ENCODE results near the gene HTR3B.

HTR3B gene

GRCh38 chr11:113949891-113950290 is 45.3 kb downstream of the HTR3B start:
- peaks cover 41% of the 10 kb centered on the region for H3K4me1 ChIP-seq (ENCODE audit: control insufficient read depth, low read length)
- H4K20me1 ChIP-seq (ENCODE audit: control insufficient read depth, insufficient read depth, low read depth, low read length): no peaks in the 10 kb centered on the region
- H3K27ac ChIP-seq (ENCODE audit: low read depth, low read length): no peak overlapping the region
- H3K9me3 ChIP-seq (ENCODE audit: control insufficient read depth, insufficient read depth, low read length): no peaks in the 10 kb centered on the region
- H3K36me3 ChIP-seq (ENCODE audit: control insufficient read depth, low read length): no peaks in the 10 kb centered on the region
- no peaks in the 10 kb centered on the region for H3K79me2 ChIP-seq (ENCODE audit: control insufficient read depth, low read length)
- peaks cover 8% of the 10 kb centered on the region; the same call in 1 of the 2 replicates for H3K27me3 ChIP-seq (ENCODE audit: control insufficient read depth, low read length)
- no peaks in the 10 kb centered on the region for H3K9me2 ChIP-seq (replicated peaks; ENCODE audit: control insufficient read depth, low read length)
- no peak overlapping the region for H3K4me2 ChIP-seq (ENCODE audit: low read length)
- no peaks in the 10 kb centered on the region for H3F3A ChIP-seq (ENCODE audit: control insufficient read depth, insufficient read depth)
- no peak overlapping the region for H3K4me3 ChIP-seq (ENCODE audit: low read length)
- TF ChIP-seq EZH2phosphoT487 (IDR thresholded peaks at IDR 0.05; ENCODE audit: borderline replicate concordance, low read length) (no peak), CTCF (IDR thresholded peaks at IDR 0.05; ENCODE audit: low read depth, low read length, poor library complexity, severe bottlenecking) (no peak)

GRCh38 chr11:113951537-113951936 is 46.9 kb downstream of the HTR3B start:
- Histone ChIP-seq H3K36me3 (ENCODE audit: control insufficient read depth, low read length) (no peaks in the 10 kb centered on the region), H3K9me2 (replicated peaks; ENCODE audit: control insufficient read depth, low read length) (no peaks in the 10 kb centered on the region), H3K9me3 (ENCODE audit: control insufficient read depth, insufficient read depth, low read length) (no peaks in the 10 kb centered on the region), H4K20me1 (ENCODE audit: control insufficient read depth, insufficient read depth, low read depth, low read length) (no peaks in the 10 kb centered on the region), H3K27ac (ENCODE audit: low read depth, low read length) (no peak overlapping the region), H3K4me1 (ENCODE audit: control insufficient read depth, low read length) (peaks cover 26% of the 10 kb centered on the region), H3K4me2 (ENCODE audit: low read length) (no peak overlapping the region), H3K79me2 (ENCODE audit: control insufficient read depth, low read length) (no peaks in the 10 kb centered on the region), H3K4me3 (ENCODE audit: low read length) (no peak overlapping the region), H3F3A (ENCODE audit: control insufficient read depth, insufficient read depth) (no peaks in the 10 kb centered on the region), H3K27me3 (ENCODE audit: control insufficient read depth, low read length) (peaks cover 8% of the 10 kb centered on the region; the same call in 1 of the 2 replicates)
- TF ChIP-seq EZH2phosphoT487 (IDR thresholded peaks at IDR 0.05; ENCODE audit: borderline replicate concordance, low read length): no peak
- no peak for TF ChIP-seq CTCF (IDR thresholded peaks at IDR 0.05; ENCODE audit: low read depth, low read length, poor library complexity, severe bottlenecking)

GRCh38 chr11:113952070-113952469 is 47.5 kb downstream of the HTR3B start:
- Histone ChIP-seq H3K9me2 (replicated peaks; ENCODE audit: control insufficient read depth, low read length) (no peaks in the 10 kb centered on the region), H3K27ac (ENCODE audit: low read depth, low read length) (no peak overlapping the region), H4K20me1 (ENCODE audit: control insufficient read depth, insufficient read depth, low read depth, low read length) (no peaks in the 10 kb centered on the region), H3K9me3 (ENCODE audit: control insufficient read depth, insufficient read depth, low read length) (no peaks in the 10 kb centered on the region), H3K79me2 (ENCODE audit: control insufficient read depth, low read length) (no peaks in the 10 kb centered on the region), H3K36me3 (ENCODE audit: control insufficient read depth, low read length) (no peaks in the 10 kb centered on the region), H3K4me1 (ENCODE audit: control insufficient read depth, low read length) (peaks cover 23% of the 10 kb centered on the region), H3K27me3 (ENCODE audit: control insufficient read depth, low read length) (peaks cover 8% of the 10 kb centered on the region; the same call in 1 of the 2 replicates), H3F3A (ENCODE audit: control insufficient read depth, insufficient read depth) (no peaks in the 10 kb centered on the region), H3K4me2 (ENCODE audit: low read length) (no peak overlapping the region), H3K4me3 (ENCODE audit: low read length) (no peak overlapping the region)
- TF ChIP-seq CTCF (IDR thresholded peaks at IDR 0.05; ENCODE audit: low read depth, low read length, poor library complexity, severe bottlenecking): no peak
- no peak for TF ChIP-seq EZH2phosphoT487 (IDR thresholded peaks at IDR 0.05; ENCODE audit: borderline replicate concordance, low read length)

Data from DOHH2 (cell line).